ENCODE results near the gene BHLHE23.

Gene BHLHE23

DNA sequence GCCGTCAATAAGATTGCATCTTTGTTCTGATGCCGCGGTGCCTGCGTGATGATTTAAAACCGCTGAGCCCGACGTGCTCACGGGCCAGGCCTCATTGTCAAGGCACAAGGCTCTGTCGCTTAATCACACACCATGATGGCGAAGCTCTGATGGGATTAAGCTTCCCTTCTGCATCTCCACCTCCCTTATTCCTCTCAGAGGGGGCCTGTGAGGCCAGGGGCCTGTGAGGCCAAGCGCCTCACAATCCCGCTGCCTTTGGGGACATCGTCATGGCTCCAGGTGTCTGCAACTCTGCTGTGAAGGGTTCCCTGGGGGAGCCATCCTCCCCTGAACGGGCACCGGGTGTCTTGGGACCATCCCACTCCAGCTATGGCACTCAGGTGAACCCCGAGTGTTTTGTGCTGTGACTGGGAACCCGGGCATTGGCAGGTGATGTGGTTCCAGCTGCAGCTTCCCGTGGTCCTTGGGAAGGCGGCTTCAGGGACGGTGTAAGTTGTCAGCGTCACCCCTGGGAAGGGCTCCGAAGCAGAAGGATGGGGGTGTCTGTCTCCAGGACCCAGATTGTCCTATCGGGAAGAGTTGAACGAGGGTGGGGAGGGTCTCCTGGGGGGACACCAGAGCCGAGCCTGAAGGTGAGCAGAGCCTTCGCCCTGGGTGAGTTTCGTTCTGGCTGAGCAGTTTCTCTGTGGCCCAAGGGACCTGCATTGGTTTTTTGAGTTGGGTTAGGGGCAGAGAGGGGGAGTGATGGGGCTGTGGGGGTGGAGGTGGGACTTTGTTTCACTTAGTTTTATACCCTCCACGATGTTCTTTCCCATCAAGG lies 18.0 kb upstream of the BHLHE23 start:
- no peak for DNase-seq

DNA sequence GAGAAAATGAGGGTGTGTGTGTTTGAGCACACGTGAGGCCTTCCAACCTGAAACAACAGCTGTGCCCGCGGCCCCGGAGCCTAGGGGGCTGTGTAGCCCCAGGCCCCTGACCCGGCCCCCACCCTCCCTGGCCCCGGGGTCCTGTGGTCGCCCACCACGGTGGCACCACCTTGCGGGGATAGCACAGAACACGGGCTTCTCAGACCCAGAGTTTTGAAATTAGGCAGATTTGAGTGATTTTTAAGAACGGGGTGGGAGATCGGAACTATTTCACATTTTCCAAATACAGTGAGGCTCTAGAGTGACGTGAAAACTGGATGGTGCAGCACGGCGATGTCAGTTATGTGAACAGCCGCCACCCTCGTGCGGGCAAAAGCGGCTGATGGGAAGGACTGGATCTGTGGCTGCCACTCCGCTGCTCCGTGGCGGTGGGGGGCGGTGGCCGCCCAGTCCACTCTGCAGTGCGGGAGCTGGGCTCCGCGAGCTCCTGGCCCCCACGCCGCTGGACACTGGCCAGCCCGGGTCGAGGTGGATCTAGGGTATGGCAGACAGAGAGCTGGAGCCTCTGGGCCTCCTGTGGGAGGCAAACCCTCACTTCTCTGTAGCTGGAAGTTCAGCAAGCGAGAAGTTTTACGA lies 17.3 kb upstream of the BHLHE23 start:
- DNase-seq, result no peak

GRCh38 chr20:63023071-63023935 lies 16.5 kb upstream of the BHLHE23 start:
- no peak for DNase-seq

GRCh38 chr20:63022501-63022900 lies 15.7 kb upstream of the BHLHE23 start:
- DNase-seq, result no peak

GRCh38 chr20:63021356-63022321 lies 14.9 kb upstream of the BHLHE23 start:
- no peak for DNase-seq

DNA sequence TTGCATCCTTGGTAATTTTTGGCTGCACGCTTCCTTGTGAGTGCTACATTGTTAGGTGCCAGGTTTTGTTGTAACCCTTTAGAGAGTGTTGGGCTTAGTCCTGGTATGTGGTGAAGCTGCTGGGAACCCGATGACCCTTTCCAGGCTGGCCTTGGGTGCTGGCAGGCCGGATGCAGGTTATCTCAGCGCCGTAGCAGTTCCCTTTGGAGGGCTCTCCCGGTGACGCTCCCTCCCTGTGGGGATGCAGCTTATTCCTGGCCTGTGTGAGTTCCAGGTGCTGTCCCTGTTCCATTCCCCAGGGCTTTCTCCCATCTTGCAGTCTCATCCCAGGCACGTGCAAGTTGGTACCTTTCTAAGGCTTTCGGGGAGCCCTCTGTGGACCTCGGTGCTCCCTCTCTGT lies 13.9 kb upstream of the BHLHE23 start:
- DNase-seq, result no peak

- DNase-seq, result no peak
These were observed 11.2 kb upstream of the BHLHE23 start for GRCh38 chr20:63017826-63018411.

DNA sequence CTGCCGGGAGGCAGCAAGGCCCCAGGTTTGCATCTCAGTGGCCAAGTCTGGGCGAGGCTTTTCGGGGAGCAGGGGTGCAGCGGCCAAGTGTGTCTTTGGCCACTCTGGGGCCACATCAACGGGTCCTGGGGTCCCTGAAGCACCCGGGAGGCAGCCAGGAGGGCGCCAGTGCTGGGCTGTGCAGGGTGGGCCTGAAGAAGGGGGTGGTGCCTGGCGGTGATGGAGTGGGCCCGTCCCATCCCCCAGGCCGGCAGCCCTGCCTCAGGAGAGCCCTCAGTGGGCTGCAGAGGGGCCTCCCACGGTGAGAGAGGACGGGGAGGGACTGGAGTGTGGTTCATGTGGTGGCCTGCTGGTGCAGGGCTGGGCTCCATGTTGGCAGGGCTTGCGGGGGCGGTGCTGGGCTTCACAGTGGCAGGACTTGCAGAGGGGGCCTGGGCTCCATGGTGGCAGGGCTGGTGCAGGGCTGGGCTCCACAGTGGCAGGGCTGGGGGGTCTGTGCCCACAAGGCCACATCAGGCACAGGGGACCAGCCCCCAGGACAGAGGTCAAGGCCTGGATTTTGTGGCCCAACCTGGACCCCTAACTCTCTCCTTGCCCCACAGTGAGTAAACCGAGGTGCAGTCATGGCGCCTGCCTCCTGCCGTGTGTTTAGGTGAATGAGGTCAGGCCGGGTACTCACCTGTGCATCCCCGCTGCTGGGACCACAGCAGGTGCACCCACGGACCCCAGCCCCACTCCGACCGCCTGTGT lies 10.5 kb upstream of the BHLHE23 start:
- DNase-seq, result no peak

- DNase-seq, result no peak
These were observed 9.8 kb upstream of the BHLHE23 start for GRCh38 chr20:63016514-63017075.

DNA sequence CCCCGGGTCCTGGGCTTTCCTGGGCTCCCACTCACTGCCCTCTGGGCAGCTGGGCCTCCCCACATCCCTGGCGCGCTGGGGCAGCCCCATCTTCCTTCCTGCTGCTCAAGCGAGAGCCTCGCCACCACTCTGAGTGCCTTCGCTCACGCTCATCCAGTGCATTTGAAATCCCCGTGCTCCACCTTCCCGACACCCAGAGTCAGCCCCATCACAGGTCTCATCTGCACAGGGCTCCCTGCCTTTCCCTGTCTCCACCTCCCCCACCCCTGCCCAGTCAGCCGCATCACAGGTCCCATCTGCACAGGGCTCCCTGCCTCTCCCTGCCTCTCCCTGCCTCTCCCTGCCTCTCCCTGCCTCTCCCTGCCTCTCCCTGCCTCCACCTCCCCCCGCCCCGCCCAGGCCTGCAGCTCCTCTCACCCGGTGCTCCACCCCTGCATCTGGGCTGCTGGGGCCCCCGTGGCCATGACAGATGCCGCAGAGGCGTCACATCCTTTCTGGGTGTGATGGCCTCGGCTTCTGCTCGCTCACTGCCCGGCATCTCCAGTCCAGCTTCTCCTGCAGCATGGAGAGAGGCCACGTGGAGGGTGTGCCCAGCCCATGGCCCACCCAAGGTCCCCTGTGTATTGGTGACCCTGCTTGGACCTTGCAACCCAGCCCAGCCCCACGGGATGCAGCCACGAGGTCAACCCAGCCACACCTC lies 9.0 kb upstream of the BHLHE23 start:
- DNase-seq, result no peak

GRCh38 chr20:63015147-63015661 lies 8.4 kb upstream of the BHLHE23 start:
- no peak for DNase-seq

DNA sequence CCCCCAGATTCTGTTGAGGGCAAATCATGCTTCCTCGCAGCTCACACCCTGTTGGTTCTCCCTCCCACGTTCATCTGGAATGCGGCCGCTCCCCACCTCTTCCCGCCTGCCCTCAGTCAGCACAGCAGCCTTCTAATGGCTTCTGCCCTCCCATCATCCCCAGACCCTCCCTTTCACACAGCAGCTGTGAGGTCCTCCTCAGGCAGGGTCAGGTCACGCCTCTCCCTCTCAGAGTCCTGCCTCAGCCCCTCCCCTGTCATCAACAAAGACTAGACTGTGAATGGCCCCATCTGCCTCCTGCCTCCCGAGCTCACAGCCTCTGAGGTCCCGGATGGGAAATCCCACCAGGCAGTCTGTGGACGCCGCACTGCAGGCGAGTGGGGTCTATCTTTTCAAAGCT lies 7.9 kb upstream of the BHLHE23 start:
- no peak for DNase-seq

DNA sequence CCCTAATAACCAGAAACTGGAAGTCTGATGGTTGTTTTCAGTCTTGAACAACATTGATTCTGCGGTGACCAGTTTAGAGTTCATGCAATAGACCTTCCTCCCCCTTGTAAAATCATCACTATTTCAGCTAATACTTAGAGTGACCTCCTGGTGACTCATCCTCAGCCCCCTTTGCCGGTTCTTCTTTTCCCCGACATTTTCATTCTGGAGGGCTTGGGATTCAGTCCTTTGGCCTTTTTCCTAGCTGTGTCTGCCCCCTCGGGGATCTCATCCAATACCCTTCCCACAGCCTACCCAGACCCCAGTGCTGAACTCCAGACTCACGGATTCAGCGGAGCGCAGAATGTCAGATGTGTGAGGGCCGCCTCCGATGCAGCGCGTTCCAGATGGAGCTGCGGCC lies 7.5 kb upstream of the BHLHE23 start:
- no peak for DNase-seq

GRCh38 chr20:63013207-63013606 lies 6.4 kb upstream of the BHLHE23 start:
- DNase-seq, result no peak

- no peak for DNase-seq
These were observed 5.0 kb upstream of the BHLHE23 start for GRCh38 chr20:63011798-63012197.

- DNase-seq, result peak; percentile 94
These were observed 3.4 kb upstream of the BHLHE23 start for GRCh38 chr20:63009988-63010769.

DNA sequence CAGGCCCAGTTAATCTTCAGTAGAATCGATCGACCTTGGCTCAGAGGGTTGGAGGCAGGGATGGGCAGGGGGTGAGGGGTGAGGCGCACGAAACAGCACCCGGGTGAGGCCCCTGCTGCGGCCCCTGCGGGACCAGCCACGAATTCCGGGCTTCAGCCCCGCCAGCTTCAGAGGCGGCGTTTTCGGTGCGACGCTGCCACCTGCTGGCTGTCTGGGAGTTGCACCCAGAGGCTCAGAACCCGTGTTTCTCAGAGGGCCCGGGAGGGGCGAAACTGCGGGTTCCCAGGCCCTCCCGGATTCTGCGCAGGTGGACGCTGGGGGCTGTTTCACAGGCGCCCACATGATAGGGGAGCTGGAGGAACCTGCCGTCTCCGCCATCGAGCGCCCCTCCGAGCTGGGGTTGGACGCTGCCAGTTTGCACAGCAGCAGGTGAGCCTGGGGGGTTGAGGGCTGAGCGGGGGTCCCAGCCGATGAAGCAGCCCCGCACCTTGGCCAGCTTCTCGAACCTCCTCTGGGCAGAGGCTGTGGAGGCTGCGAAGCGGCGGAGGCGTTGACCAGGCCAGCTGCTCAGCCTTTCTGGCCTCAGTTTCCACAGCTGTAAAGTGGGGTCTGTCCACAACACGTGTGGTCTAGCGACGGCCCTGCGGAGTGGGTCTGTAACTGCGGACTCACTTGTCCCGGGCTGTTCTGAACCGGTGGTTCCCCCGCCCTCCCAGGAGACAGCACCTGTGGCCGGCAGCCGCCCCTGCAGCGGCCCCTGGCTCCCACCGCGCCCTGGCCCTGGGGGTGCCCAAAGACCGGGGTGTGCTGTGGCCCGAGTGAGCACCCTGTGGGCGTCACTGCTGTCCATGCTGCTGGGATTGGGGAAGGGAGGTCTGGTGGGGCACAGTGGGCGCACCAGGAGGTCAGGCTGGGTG lies 2.5 kb upstream of the BHLHE23 start:
- DNase-seq, result peak; percentile 91

GRCh38 chr20:63008541-63009044 lies 1.8 kb upstream of the BHLHE23 start:
- DNase-seq, result no peak

Measured in RPMI8226 (cell line).